OCI-LY7 (cell line): ENCODE data around the gene RDH13. TPM values are rescaled to one million over a fixed set of nuclear protein-coding genes. Genes with fewer than 3 reads are reported as not detected.

Experiments used
- BruUV-seq: library from RNA; stranded (reverse); fragments of 400-500 nt; replicated peaks from 2 replicates; lab custom pipeline; 2021; lab: Mats Ljungman, UMichigan
- CTCF ChIA-PET: fragments of 300-600 bp; sonication (Branson Sonifier 250); formaldehyde crosslinking; loops from one replicate; lab custom pipeline; 2022; ENCODE audit warnings: antibody characterized with exemption; ENCODE audit not compliant: unreplicated experiment; lab: Charles Lee
- POLR2A ChIA-PET: fragments of 300-600 bp; sonication (Branson Sonifier 250); formaldehyde crosslinking; loops from one replicate; lab custom pipeline; 2022; ENCODE audit warnings: antibody characterized with exemption; lab: Charles Lee
- DNase-seq: peaks from one replicate; pipeline ENCODE4 v3.0.0-alpha.2; 2015; ENCODE audit warnings: low spot score
- H2AFZ ChIP-seq: fragments of 200-600 bp; sonication (generic), shearing (Covaris generic); 2 replicates; pipeline ENCODE4 v1.6.1; 2014; ENCODE audit warnings: mild to moderate bottlenecking, antibody characterized with exemption, low read length, moderate library complexity
- H3K27ac ChIP-seq: fragments of 200-600 bp; sonication (generic); 2 replicates; pipeline ENCODE4 v1.5.1; 2014; ENCODE audit warnings: mixed run types, low read depth, mild to moderate bottlenecking, moderate library complexity, low read length, inconsistent platforms; ENCODE audit not compliant: poor library complexity, severe bottlenecking
- H3K36me3 ChIP-seq: fragments of 200-600 bp; sonication (generic); 2 replicates; pipeline ENCODE4 v1.6.1; 2014; ENCODE audit warnings: mild to moderate bottlenecking, antibody characterized with exemption, low read length, moderate library complexity, mixed read lengths; ENCODE audit not compliant: insufficient read depth
- H3K4me1 ChIP-seq: fragments of 200-600 bp; sonication (generic); 2 replicates; pipeline ENCODE4 v1.5.1; 2014; ENCODE audit warnings: mild to moderate bottlenecking, low read length; ENCODE audit not compliant: insufficient read depth, poor library complexity, severe bottlenecking
- H3K4me2 ChIP-seq: fragments of 200-600 bp; sonication (generic); 2 replicates; pipeline ENCODE4 v1.6.1; 2014; ENCODE audit warnings: mild to moderate bottlenecking, low read length
- H3K4me3 ChIP-seq: fragments of 200-600 bp; sonication (generic); 2 replicates; pipeline ENCODE4 v1.5.1; 2014; ENCODE audit warnings: mild to moderate bottlenecking, low read depth, low read length; ENCODE audit not compliant: poor library complexity, severe bottlenecking
- H3K79me2 ChIP-seq: fragments of 200-600 bp; sonication (generic); 2 replicates; pipeline ENCODE4 v1.6.1; 2016; ENCODE audit warnings: low read depth, mild to moderate bottlenecking, low read length, moderate library complexity, mixed read lengths; ENCODE audit not compliant: insufficient read depth
- H3K9me2 ChIP-seq: fragments of 200-600 bp; sonication (generic); 2 replicates; pipeline ENCODE4 v1.6.1; 2016; ENCODE audit warnings: mild to moderate bottlenecking, low read length, mixed read lengths; ENCODE audit not compliant: insufficient read depth
- H3K9me3 ChIP-seq: fragments of 200-600 bp; sonication (generic); 2 replicates; pipeline ENCODE4 v1.6.1; 2014; ENCODE audit warnings: mild to moderate bottlenecking, mixed run types, low read length, mixed read lengths
- H4K20me1 ChIP-seq: fragments of 200-600 bp; sonication (generic); 2 replicates; pipeline ENCODE4 v1.6.1; 2014; ENCODE audit warnings: mild to moderate bottlenecking, antibody characterized with exemption, low read length, moderate library complexity, mixed read lengths; ENCODE audit not compliant: insufficient read depth
- EZH2phosphoT487 ChIP-seq: fragments of 200-600 bp; sonication (generic); IDR thresholded peaks from 2 replicates; pipeline ENCODE4 v1.6.1; 2018; ENCODE audit warnings: low read depth, borderline replicate concordance, mild to moderate bottlenecking, mixed run types, antibody characterized with exemption, low read length, moderate library complexity, mixed read lengths
- intact Hi-C: fragments of 100-400 bp; cut with micrococcal nuclease; formaldehyde crosslinking; loops from one replicate; pipeline ENCODE4 v1.10.0; 2022; ENCODE audit not compliant: unreplicated experiment
- total RNA-seq, 2 experiments: library from RNA; depleted of rRNA in 1 of 2; stranded (reverse); fragments of >200 nt in 1 of 2; shearing (Covaris generic) in 1 of 2; gene quantifications; 2 replicates each; pipeline ENCODE4 v1.2.3, GENCODE V29; 2014 to 2022
- TF ChIP-seq, protein P1 (sequence below): fragments of 200-600 bp; sonication (generic); conservative IDR thresholded peaks from 2 replicates; pipeline ENCODE4 v1.5.1; 2014; ENCODE audit warnings: mild to moderate bottlenecking, antibody characterized with exemption, low read length, moderate library complexity, mixed read lengths

RDH13 gene
- total RNA-seq, 2 experiments from 2014 or later, result 19.5 to 23.1 TPM

DNA sequence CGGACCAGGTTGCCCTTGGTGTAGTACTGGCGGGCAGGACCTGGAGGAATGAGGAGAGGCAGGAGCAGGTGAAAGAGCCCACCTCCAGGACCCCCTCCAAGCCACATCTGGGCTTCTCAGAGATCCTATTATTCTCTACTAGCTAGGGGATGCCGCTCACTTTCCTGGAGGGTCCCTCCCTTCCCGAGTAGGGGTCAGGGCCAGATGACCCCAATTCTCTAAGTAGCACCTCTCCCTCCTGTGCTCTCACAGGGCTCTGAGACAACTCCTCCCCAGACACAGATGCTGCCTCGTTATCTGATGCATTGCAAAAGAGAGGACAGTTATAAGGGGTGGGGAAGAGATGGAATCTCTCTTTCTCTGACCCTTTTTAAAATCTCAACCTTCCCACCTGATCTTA, 47.8 kb downstream of the RDH13 start:
- Histone ChIP-seq H3K79me2 (no peaks in the 10 kb centered on the region), H3K4me2 (no peak overlapping the region), H3K9me2 (no peaks in the 10 kb centered on the region), H3K36me3 (no peaks in the 10 kb centered on the region; the same call in 1 of the 2 replicates), H3K4me3 (no peak overlapping the region), H2AFZ (no peak overlapping the region), H4K20me1 (no peaks in the 10 kb centered on the region), H3K4me1 (no peaks in the 10 kb centered on the region), H3K27ac (no peak overlapping the region), H3K9me3 (no peaks in the 10 kb centered on the region)
- TF ChIP-seq, protein P1, sequence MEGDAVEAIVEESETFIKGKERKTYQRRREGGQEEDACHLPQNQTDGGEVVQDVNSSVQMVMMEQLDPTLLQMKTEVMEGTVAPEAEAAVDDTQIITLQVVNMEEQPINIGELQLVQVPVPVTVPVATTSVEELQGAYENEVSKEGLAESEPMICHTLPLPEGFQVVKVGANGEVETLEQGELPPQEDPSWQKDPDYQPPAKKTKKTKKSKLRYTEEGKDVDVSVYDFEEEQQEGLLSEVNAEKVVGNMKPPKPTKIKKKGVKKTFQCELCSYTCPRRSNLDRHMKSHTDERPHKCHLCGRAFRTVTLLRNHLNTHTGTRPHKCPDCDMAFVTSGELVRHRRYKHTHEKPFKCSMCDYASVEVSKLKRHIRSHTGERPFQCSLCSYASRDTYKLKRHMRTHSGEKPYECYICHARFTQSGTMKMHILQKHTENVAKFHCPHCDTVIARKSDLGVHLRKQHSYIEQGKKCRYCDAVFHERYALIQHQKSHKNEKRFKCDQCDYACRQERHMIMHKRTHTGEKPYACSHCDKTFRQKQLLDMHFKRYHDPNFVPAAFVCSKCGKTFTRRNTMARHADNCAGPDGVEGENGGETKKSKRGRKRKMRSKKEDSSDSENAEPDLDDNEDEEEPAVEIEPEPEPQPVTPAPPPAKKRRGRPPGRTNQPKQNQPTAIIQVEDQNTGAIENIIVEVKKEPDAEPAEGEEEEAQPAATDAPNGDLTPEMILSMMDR, result no peak
- no peak for TF ChIP-seq EZH2phosphoT487
- CTCF ChIA-PET, result no interaction called here
- intact Hi-C loops, result no loop called here
- POLR2A ChIA-PET, result no interaction called here
- DNase-seq, result no peak
- BruUV-seq, result no TSS peak

DNA sequence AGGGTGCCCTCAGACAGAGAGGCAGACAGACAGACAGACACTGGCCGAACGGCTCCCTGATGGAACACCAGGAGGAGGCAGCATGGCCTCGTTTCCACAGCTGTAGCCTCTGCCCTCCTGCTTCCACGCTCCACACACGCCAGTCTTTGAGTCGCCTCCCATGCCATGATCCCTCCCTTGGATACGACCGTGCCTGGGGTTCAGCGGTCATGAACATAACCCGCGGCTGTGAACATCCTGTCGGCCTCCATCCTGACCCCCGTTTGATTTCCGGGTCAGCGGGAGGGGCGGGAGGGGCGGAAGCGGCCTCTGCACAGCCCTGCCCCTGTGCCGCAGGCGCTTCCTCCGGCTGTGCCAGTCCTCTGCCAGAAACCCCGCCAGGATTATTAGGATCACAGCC, 48.2 kb downstream of the RDH13 start:
- CTCF ChIA-PET, result no interaction called here
- H3K4me3 ChIP-seq, result no peak overlapping the region
- H3K36me3 ChIP-seq, result no peaks in the 10 kb centered on the region; the same call in 1 of the 2 replicates
- no peaks in the 10 kb centered on the region for H3K79me2 ChIP-seq
- no peak overlapping the region for H3K4me2 ChIP-seq
- H4K20me1 ChIP-seq, result no peaks in the 10 kb centered on the region
- no peak for TF ChIP-seq EZH2phosphoT487
- TF ChIP-seq, protein P1, result no peak
- H3K9me2 ChIP-seq, result no peaks in the 10 kb centered on the region
- H3K27ac ChIP-seq, result no peak overlapping the region
- H3K9me3 ChIP-seq, result no peaks in the 10 kb centered on the region
- no peak overlapping the region for H2AFZ ChIP-seq
- BruUV-seq, result no TSS peak
- no peaks in the 10 kb centered on the region for H3K4me1 ChIP-seq
- intact Hi-C loops, result no loop called here
- POLR2A ChIA-PET, result no interaction called here
- no peak for DNase-seq

DNA sequence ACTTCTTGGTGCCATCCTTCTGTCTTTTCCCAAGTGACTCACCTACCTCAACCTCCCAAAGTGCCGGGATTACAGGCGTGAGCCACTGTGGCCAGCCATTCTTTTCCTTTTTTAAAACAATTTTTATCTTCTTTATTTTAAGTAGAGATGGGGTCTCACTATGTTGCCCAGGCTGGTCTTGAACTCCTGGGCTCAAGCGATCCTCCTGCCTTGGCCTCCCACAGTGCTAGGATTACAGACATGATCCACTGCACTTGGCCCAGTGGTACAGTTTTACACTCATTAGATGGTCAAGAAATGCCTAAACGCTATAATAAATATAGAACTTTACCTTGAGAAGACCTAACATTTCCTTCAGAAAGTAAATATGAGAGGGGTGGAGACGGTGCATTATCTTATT, 49.4 kb downstream of the RDH13 start:
- DNase-seq, result no peak
- TF ChIP-seq, protein P1, result no peak
- no peak for TF ChIP-seq EZH2phosphoT487
- H3K4me2 ChIP-seq, result no peak overlapping the region
- H3K79me2 ChIP-seq, result no peaks in the 10 kb centered on the region
- no peaks in the 10 kb centered on the region for H4K20me1 ChIP-seq
- POLR2A ChIA-PET, result no interaction called here
- H3K9me2 ChIP-seq, result no peaks in the 10 kb centered on the region
- no peak overlapping the region for H3K27ac ChIP-seq
- no peak overlapping the region for H2AFZ ChIP-seq
- H3K36me3 ChIP-seq, result no peaks in the 10 kb centered on the region; the same call in 1 of the 2 replicates
- CTCF ChIA-PET, result no interaction called here
- intact Hi-C loops, result no loop called here
- BruUV-seq, result no TSS peak
- no peaks in the 10 kb centered on the region for H3K9me3 ChIP-seq
- no peaks in the 10 kb centered on the region for H3K4me1 ChIP-seq
- H3K4me3 ChIP-seq, result no peak overlapping the region
